H54 (cell line): ENCODE measurements around the gene SPEN.
"Not testable (repeated sequence)": the region's sequence is repeated elsewhere in the genome, so short reads cannot be mapped to it uniquely, and the experiment has no call there.

Source experiments
- DNase-seq: peaks from one replicate; pipeline ENCODE4 v3.0.0; 2011; ENCODE audit warnings: low spot score, mixed read lengths; ENCODE audit not compliant: insufficient read length
- FAIRE-seq: peaks from 3 replicates; lab custom pipeline; 2011; peaks lifted over from hg19 to GRCh38; lab: Jason Lieb, UNC
- POLR2A ChIP-seq: IDR thresholded peaks from 2 replicates; pipeline ENCODE4 v1.6.1; 2011; ENCODE audit warnings: low read depth, mild to moderate bottlenecking, low read length

The SPEN gene

GRCh38 chr1:15816674-15817073, 30.8 kb upstream of the SPEN start:
- TF ChIP-seq POLR2A = no peak
- FAIRE-seq (no peak), DNase-seq (no peak)

GRCh38 chr1:15820478-15820877, 27.0 kb upstream of the SPEN start:
- TF ChIP-seq POLR2A = no peak
- FAIRE-seq (no peak), DNase-seq (no peak)

GRCh38 chr1:15825800-15826199, 21.7 kb upstream of the SPEN start:
- no peak for TF ChIP-seq POLR2A
- DNase-seq (no peak), FAIRE-seq (no peak)

- TF ChIP-seq POLR2A = no peak
- FAIRE-seq (no peak), DNase-seq (no peak)
These were observed 20.5 kb upstream of the SPEN start for GRCh38 chr1:15826810-15827507.

GRCh38 chr1:15827567-15827966, 19.9 kb upstream of the SPEN start:
- DNase-seq, FAIRE-seq: not testable (repeated sequence)

GRCh38 chr1:15828931-15829330, 18.6 kb upstream of the SPEN start:
- DNase-seq, FAIRE-seq: not testable (repeated sequence)

GRCh38 chr1:15830258-15830657, 17.2 kb upstream of the SPEN start:
- no peak for DNase-seq
- TF ChIP-seq POLR2A = no peak
- no peak for FAIRE-seq

GRCh38 chr1:15833069-15833679, 14.3 kb upstream of the SPEN start:
- TF ChIP-seq POLR2A = peak; percentile 47; the same call in 1 of the 2 replicates
- DNase-seq (no peak), FAIRE-seq (no peak)

- no peak for TF ChIP-seq POLR2A
- peak; percentile 38 for FAIRE-seq
- no peak for DNase-seq
These were observed 13.6 kb upstream of the SPEN start for GRCh38 chr1:15833842-15834405.

- FAIRE-seq (no peak), DNase-seq (peak; percentile 50)
- TF ChIP-seq POLR2A = peak; percentile 53
These were observed 12.9 kb upstream of the SPEN start for GRCh38 chr1:15834406-15835204.

- no peak for TF ChIP-seq POLR2A
- FAIRE-seq (no peak), DNase-seq (no peak)
These were observed 12.2 kb upstream of the SPEN start for GRCh38 chr1:15835205-15835740.

GRCh38 chr1:15835741-15836510, 11.6 kb upstream of the SPEN start:
- TF ChIP-seq POLR2A = peak; percentile 48
- DNase-seq (peak; percentile 74), FAIRE-seq (peak; percentile 81)

- not testable (repeated sequence) for DNase-seq, FAIRE-seq
These were observed 11.1 kb upstream of the SPEN start for GRCh38 chr1:15836511-15836771.
